Thoracic aorta (tissue), 2 donors: ENCODE results near the gene MAPT. TPM values are rescaled to one million over a fixed set of nuclear protein-coding genes. Genes with fewer than 3 reads are reported as not detected.

Source experiments
- ATAC-seq: fragments of 150-250 bp; one replicate; pipeline ENCODE4 v1.8.0; 2017; ENCODE audit warnings: low read depth; ENCODE audit not compliant: insufficient number of reproducible peaks, low FRiP score
- DNase-seq: peaks from one replicate; pipeline ENCODE4 v3.0.0-alpha.2; 2020; ENCODE audit warnings: low spot score
- H3K27ac ChIP-seq, 2 donors: fragments of 200-600 bp; sonication (generic); 1 replicate in 1 of 2; 2 replicates in 1 of 2; pipeline ENCODE4 v1.5.1; 2016; ENCODE audit warnings: mild to moderate bottlenecking in 2 of 2, moderate library complexity in 2 of 2
- H3K27me3 ChIP-seq: fragments of 200-600 bp; sonication (generic); replicated peaks from 2 replicates; pipeline ENCODE4 v1.6.0; 2016; ENCODE audit warnings: mild to moderate bottlenecking; ENCODE audit not compliant: insufficient read depth
- H3K36me3 ChIP-seq: fragments of 200-600 bp; sonication (generic); one replicate; pipeline ENCODE4 v1.5.1; 2016
- H3K4me1 ChIP-seq, 2 donors: fragments of 200-600 bp; sonication (generic); 1 replicate in 1 of 2; 2 replicates in 1 of 2; pipeline versions ENCODE4 v1.5.1 to v1.6.0; 2016; ENCODE audit warnings: low read depth in 2 of 2, mild to moderate bottlenecking in 1 of 2; ENCODE audit not compliant: control insufficient read depth in 1 of 2
- H3K4me3 ChIP-seq: fragments of 200-600 bp; sonication (generic); 2 replicates; pipeline ENCODE4 v1.5.1; 2016; ENCODE audit warnings: mild to moderate bottlenecking
- H3K9me3 ChIP-seq: fragments of 200-600 bp; sonication (generic); 2 replicates; pipeline ENCODE4 v1.5.1; 2016
- total RNA-seq, 2 donors: library from RNA; depleted of rRNA; stranded (reverse); fragments of >200 nt; gene quantifications; one replicate each; pipeline versions ENCODE4 v1.1.0 to v1.2.3, GENCODE V29; 2016
- TF ChIP-seq, protein P1 (sequence below): fragments of 200-600 bp; sonication (generic); IDR thresholded peaks from one replicate; pipeline ENCODE4 v1.5.1; 2019; ENCODE audit warnings: antibody characterized with exemption

The MAPT gene
- total RNA-seq, 2 donors from 2014 or later: 3.1 to 4.6 TPM

DNA sequence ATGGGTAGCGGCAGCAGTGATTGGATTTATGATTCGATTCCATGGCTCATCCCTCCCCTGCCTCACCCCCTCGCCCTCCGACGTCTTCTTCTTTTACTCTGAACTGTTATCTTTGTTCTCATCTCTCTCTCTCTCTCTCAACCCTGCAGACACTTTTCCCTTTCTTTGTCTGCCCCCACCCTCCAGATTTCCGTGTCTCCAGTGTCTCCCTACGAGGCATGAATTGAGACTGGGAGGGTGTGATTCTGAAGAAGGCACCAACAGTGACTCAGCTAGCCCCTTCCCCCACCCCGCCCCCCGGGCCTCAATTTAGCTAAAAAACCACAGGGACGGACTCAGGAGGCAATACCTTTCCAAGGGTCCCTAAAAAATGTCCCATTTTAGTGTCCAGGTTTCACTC, 57.0 kb downstream of the MAPT start:
- TF ChIP-seq, protein P1, sequence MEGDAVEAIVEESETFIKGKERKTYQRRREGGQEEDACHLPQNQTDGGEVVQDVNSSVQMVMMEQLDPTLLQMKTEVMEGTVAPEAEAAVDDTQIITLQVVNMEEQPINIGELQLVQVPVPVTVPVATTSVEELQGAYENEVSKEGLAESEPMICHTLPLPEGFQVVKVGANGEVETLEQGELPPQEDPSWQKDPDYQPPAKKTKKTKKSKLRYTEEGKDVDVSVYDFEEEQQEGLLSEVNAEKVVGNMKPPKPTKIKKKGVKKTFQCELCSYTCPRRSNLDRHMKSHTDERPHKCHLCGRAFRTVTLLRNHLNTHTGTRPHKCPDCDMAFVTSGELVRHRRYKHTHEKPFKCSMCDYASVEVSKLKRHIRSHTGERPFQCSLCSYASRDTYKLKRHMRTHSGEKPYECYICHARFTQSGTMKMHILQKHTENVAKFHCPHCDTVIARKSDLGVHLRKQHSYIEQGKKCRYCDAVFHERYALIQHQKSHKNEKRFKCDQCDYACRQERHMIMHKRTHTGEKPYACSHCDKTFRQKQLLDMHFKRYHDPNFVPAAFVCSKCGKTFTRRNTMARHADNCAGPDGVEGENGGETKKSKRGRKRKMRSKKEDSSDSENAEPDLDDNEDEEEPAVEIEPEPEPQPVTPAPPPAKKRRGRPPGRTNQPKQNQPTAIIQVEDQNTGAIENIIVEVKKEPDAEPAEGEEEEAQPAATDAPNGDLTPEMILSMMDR: no peak
- Histone ChIP-seq H3K9me3 (no peaks in the 10 kb centered on the region), H3K4me3 (no peak overlapping the region), H3K36me3 (no peaks in the 10 kb centered on the region), H3K27ac (no peak overlapping the region), H3K4me1 (peaks cover 0 to 23% of the 10 kb centered on the region in 2 donors), H3K27me3 (no peaks in the 10 kb centered on the region)
- no peak for DNase-seq
- no peak for ATAC-seq

DNA sequence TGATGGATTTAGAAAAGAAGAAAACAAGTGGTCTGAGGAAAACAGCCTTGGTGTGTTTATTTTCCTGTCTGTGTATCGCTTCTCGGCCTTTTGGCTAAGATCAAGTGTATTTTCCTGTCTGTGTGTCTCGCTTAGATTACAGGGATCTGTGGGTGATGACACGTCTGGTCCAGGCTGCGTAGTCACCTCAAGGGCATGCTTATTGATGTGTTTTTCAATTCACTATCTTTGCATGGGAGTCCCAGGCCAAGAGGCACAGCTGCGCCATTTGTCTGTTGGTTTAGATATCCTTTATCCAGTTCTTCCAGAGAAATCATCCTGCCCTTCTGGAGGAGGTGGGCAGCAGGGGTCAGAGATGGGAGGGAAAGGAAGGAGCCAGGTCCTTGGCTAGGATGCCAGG, 57.6 kb downstream of the MAPT start:
- TF ChIP-seq, protein P1: no peak
- Histone ChIP-seq H3K36me3 (no peaks in the 10 kb centered on the region), H3K27ac (no peak overlapping the region), H3K9me3 (no peaks in the 10 kb centered on the region), H3K27me3 (no peaks in the 10 kb centered on the region), H3K4me3 (no peak overlapping the region), H3K4me1 (peaks cover 0 to 18% of the 10 kb centered on the region in 2 donors)
- DNase-seq: no peak
- no peak for ATAC-seq

- Histone ChIP-seq H3K27ac (no peak overlapping the region), H3K4me1 (peaks cover 0 to 10% of the 10 kb centered on the region in 2 donors), H3K9me3 (no peaks in the 10 kb centered on the region), H3K4me3 (no peak overlapping the region), H3K36me3 (no peaks in the 10 kb centered on the region), H3K27me3 (no peaks in the 10 kb centered on the region)
- TF ChIP-seq, protein P1: no peak
- ATAC-seq (no peak), DNase-seq (no peak)
Measured at GRCh38 chr17:45952814-45953320, 58.5 kb downstream of the MAPT start.

DNA sequence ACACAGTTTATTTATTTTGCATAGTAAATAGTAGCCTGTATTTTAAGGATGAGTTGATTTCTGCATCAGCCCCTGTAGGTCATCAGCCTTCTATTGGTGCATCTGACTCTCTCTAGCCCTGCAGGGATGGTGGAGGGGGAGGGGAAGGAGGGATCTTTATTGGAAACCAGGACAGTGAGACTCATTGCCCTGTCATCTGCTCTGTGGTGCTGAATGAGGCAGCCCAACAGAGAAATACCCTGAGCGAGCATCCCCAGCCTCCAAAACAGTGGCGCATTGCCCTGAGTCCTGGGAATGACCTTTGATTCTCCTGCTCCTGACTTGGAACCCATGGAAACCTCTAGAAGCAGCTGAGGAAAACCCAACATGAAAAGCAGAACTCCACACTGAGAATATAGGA, 59.2 kb downstream of the MAPT start:
- TF ChIP-seq, protein P1: no peak
- Histone ChIP-seq H3K36me3 (no peaks in the 10 kb centered on the region), H3K27me3 (no peaks in the 10 kb centered on the region), H3K9me3 (no peaks in the 10 kb centered on the region), H3K27ac (no peak overlapping the region), H3K4me1 (peaks cover 0 to 3% of the 10 kb centered on the region in 2 donors), H3K4me3 (no peak overlapping the region)
- ATAC-seq: no peak
- no peak for DNase-seq

DNA sequence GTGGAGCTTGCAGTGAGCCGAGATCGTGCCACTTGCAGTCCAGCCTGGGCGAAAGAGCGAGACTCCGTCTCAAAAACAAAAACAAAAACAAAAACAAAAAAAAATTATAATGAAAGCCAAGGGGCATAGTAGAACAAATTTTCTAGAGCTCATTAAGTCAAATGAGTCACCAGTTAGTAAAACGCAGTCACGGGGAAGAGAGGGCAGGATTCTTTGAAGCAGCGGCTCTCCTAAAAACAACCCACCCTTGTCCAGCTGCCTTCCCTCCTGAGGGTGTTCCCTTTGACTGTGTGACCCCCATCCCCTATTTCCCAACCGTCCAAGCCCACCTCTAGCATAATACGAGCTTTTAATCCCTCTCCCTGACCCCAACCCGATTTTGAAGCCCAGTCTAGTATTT, 60.6 kb downstream of the MAPT start:
- DNase-seq (no peak), ATAC-seq (no peak)
- Histone ChIP-seq H3K36me3 (no peaks in the 10 kb centered on the region), H3K27me3 (no peaks in the 10 kb centered on the region), H3K4me3 (no peak overlapping the region), H3K9me3 (no peaks in the 10 kb centered on the region), H3K27ac (no peak overlapping the region), H3K4me1 (no peaks in the 10 kb centered on the region)
- TF ChIP-seq, protein P1: no peak
